Panc1 (cell line): ENCODE measurements around the gene RBM10.

ENCODE experiments used
- REST ChIP-seq, 2 experiments: IDR thresholded peaks; 2 replicates each; pipeline ENCODE4 v1.6.1; 2011 to 2012; ENCODE audit warnings: low read depth in 2 of 2, control low read depth in 1 of 2, low read length in 1 of 2, mild to moderate bottlenecking in 1 of 2, moderate library complexity in 1 of 2; ENCODE audit not compliant: insufficient read depth in 1 of 2
- SIN3A ChIP-seq: IDR thresholded peaks from 2 replicates; pipeline ENCODE4 v1.6.1; 2012; ENCODE audit warnings: low read depth, mild to moderate bottlenecking, low read length, moderate library complexity, borderline replicate concordance; ENCODE audit not compliant: insufficient read depth
- TCF7L2 ChIP-seq: IDR thresholded peaks from 2 replicates; pipeline ENCODE4 v1.6.1; 2011; ENCODE audit warnings: mild to moderate bottlenecking, low read depth, low read length, inconsistent platforms
- TF ChIP-seq, protein P1 (sequence below): fragments of 450-650 bp; IDR thresholded peaks from 2 replicates; pipeline ENCODE4 v1.5.1; 2017; ENCODE audit warnings: mild to moderate bottlenecking

DNA sequence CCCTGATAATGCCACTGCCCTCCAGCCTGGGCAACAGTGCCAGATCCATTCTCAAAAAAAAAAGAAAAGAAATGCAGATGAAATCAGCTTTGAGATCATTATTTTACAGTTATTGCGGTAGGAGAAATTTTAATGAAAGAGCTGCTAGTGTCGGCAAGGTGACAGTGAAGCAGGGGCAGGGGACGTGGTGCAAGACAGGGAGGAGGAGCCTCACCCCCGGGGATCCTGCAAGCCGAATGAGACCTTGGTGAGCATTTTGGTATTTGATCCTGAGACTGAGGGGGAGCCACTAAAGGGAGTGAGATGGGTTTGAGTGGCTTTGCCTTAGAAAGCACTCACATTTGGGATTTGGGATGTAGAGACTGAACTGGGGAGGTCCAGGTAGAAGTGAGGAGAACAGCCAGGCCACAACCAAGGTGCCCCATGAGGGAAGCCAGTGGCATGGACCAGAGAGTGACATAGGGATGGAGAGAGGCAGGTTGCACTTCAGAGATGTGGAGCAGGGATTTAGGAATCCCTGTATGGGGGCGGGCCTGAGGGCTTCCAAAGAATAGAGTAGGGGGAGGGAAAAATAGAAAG, 23.6 kb downstream of the RBM10 start:
- TF ChIP-seq SIN3A (no peak), TCF7L2 (no peak), REST (IDR thresholded peaks at IDR 0.05; ENCODE audit: insufficient read depth in 1 of 2, low read depth in 2 of 2, low read length in 1 of 2) (no peak)
- TF ChIP-seq, protein P1, sequence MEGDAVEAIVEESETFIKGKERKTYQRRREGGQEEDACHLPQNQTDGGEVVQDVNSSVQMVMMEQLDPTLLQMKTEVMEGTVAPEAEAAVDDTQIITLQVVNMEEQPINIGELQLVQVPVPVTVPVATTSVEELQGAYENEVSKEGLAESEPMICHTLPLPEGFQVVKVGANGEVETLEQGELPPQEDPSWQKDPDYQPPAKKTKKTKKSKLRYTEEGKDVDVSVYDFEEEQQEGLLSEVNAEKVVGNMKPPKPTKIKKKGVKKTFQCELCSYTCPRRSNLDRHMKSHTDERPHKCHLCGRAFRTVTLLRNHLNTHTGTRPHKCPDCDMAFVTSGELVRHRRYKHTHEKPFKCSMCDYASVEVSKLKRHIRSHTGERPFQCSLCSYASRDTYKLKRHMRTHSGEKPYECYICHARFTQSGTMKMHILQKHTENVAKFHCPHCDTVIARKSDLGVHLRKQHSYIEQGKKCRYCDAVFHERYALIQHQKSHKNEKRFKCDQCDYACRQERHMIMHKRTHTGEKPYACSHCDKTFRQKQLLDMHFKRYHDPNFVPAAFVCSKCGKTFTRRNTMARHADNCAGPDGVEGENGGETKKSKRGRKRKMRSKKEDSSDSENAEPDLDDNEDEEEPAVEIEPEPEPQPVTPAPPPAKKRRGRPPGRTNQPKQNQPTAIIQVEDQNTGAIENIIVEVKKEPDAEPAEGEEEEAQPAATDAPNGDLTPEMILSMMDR: no peak
